GM12864 (cell line): ENCODE data around the gene NCOA6.

Experiments
- DNase-seq: peaks from one replicate; pipeline ENCODE4 v3.0.0-alpha.2; 2011; ENCODE audit warnings: low read depth
- H3K4me3 ChIP-seq: 2 replicates; pipeline ENCODE4 v1.5.1; 2011; ENCODE audit warnings: mild to moderate bottlenecking, low read depth, low read length, control low read depth
- CTCF ChIP-seq: IDR thresholded peaks from 2 replicates; pipeline ENCODE4 v1.5.1; 2011; ENCODE audit warnings: low read depth, mild to moderate bottlenecking, moderate library complexity, low read length, control low read depth, inconsistent platforms; ENCODE audit errors: missing control alignments

The NCOA6 gene

GRCh38 chr20:34689486-34689885 is 136.0 kb downstream of the NCOA6 start:
- no peak overlapping the region for H3K4me3 ChIP-seq
- DNase-seq = no peak
- no peak for TF ChIP-seq CTCF

- H3K4me3 ChIP-seq = no peak overlapping the region
- no peak for DNase-seq
- TF ChIP-seq CTCF = no peak
These were observed 141.8 kb downstream of the NCOA6 start for GRCh38 chr20:34683667-34684066.

GRCh38 chr20:34680586-34681175 is 144.8 kb downstream of the NCOA6 start:
- TF ChIP-seq CTCF = no peak
- H3K4me3 ChIP-seq = no peak overlapping the region
- no peak for DNase-seq

GRCh38 chr20:34676642-34677373 is 148.6 kb downstream of the NCOA6 start, which contains the start of gene PIGU:
Gene PIGU (minus strand): TSS chr20:34677092. CDS start chr20:34677085, 7 bp downstream.
- H3K4me3 ChIP-seq = peak within 1 kb of the TSS; percentile 86
- DNase-seq = peak; percentile 92
- TF ChIP-seq CTCF = no peak

- no peak for DNase-seq
- TF ChIP-seq CTCF = no peak
These were observed 149.3 kb downstream of the NCOA6 start for GRCh38 chr20:34675993-34676641.

GRCh38 chr20:34675561-34675960 is 149.9 kb downstream of the NCOA6 start:
- no peak for TF ChIP-seq CTCF

More at GRCh38 chr20:34675993-34676641, 149.3 kb downstream of the NCOA6 start:
- H3K4me3 ChIP-seq = peak overlapping the region; percentile 86

More at GRCh38 chr20:34675561-34675960, 149.9 kb downstream of the NCOA6 start:
- H3K4me3 ChIP-seq = no peak overlapping the region; the same call in 1 of the 2 replicates
- no peak for DNase-seq
